GM21390 (cell line): Measurements from ENCODE around the gene FXYD3.
"Not testable (repeated sequence)": the region's sequence is repeated elsewhere in the genome, so short reads cannot be mapped to it uniquely, and the experiment has no call there.

Source experiments
- ATAC-seq: cut with Tn5 transposase; IDR thresholded peaks from one replicate; pipeline ENCODE4 v1.9.1; 2021; ENCODE audit not compliant: unreplicated experiment

The FXYD3 gene

DNA sequence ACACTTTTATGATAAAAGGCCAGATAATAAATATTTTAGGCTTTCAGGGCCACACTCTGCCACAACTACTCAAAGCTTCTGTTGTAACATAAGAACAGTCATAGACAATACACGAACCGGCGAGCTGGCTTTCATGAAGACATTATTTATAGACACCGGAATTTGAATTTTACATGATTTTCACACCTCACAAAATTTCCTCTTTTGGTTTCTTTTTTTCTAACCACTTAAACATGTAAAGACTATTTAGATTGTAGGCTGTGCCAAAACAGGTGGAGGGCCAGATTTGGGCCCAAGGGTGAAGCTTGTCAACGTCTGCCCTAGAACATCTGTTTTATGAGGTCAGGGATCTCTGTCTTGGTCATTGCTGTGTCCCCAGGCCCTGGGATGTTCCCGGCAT is 29.7 kb upstream of the FXYD3 start:
- no peak for ATAC-seq

DNA sequence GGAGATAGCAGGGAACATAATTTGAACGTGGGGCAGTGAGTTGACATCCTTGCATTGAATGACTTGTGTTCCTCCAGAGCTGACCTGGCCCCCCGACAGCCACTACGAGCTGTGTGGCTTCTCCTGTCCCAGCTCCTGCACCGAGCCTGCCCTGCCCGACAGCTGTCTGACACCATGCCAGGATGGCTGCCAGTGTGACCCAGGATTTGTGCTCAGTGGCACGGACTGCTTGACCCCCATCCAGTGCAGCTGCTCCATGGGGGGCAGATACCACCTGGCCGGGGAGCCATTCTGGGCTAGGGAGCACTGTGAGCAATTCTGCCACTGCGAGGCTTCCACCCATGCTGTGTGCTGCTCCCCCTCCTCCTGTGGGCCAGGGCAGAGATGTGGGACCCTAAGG is 29.2 kb upstream of the FXYD3 start:
- no peak for ATAC-seq

DNA sequence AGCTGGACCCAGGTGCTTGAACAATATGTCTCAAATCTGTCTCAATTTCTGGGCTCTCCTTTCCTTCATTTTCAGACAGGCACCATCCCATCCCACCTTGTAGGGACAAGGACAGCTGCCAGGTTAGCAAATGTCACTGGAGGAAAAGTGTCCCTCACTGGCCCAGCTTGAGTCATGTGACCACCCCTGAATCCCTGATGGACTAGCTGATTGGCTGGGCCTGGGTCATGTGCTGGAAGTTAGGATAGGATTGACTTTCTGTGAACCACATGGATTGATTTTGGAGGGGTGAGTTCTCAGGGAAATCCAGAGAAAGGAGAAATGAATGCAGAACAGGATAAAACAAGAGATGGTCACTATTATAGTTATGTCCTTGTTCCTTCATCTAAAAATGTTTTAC is 28.2 kb upstream of the FXYD3 start:
- no peak for ATAC-seq

DNA sequence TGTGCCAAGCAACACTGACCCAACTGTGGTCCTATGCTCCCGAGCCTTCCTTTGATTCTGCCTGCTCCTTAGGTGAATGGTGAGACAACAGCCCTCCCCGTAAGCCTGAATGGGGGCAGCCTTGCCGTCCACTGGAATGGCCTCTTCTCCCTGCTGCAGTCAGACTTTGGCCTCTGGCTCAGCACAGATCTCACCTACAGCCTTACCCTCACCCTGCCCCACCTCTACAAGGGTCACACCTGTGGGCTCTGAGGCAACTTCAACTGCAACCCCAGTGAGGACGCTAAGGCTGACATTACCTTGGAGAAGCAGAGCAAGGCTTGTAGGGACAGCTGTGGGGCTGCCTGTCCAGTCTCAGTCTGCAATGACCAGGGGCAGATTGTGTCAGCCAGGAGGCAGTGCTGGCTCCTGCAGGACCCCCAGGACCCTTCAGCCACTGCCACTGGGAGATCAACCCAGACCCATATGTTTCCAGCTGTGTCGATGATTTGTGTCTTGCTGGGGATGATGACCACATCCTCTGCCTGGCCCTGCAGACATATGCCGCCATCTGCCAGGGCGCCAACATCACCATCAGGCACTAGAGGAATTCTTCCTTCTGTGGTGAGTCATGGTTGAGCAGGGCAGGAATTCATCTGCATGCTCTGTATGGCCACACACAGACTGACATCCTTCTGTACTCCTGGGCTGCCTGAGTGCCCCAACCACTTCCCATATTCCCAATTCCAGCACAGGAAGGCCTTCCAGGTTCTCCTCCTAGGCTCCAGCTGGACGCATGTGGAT is 27.3 kb upstream of the FXYD3 start:
- ATAC-seq = no peak

DNA sequence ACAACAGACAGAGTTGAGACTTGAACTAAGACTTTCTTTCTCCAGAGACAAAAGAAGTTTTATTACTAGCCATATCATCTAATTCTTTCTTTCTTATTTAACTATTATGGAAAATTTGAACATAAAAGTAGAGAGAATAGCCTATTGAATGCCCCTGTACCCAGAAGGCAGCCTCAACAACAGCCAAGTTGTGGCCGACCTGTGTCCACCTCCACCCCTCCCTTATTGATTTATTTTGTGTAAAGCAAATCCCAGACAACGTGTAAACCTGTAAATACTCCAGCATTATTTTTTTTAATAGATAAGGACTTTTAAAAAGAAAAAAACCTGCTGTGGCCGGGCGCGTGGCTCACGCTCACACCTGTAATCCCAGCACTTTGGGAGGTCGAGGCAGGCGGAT is 26.1 kb upstream of the FXYD3 start:
- ATAC-seq = no peak

DNA sequence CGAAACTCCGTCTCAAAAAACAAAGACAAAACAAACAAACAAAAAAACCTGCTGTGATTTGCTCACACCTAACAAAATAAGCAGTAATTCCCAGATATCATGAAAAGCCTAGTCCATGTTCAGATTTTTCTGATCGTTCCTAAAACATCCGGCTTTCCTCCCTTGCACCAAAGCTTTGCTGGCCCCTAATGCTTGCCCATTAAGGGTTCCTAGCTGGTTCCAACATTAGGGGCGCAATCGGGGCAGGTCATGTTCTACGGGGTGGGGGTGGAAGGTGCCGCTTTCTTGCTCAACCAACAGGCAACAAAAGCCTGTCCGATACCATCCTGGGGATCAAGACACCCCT is 25.5 kb upstream of the FXYD3 start:
- ATAC-seq = no peak

DNA sequence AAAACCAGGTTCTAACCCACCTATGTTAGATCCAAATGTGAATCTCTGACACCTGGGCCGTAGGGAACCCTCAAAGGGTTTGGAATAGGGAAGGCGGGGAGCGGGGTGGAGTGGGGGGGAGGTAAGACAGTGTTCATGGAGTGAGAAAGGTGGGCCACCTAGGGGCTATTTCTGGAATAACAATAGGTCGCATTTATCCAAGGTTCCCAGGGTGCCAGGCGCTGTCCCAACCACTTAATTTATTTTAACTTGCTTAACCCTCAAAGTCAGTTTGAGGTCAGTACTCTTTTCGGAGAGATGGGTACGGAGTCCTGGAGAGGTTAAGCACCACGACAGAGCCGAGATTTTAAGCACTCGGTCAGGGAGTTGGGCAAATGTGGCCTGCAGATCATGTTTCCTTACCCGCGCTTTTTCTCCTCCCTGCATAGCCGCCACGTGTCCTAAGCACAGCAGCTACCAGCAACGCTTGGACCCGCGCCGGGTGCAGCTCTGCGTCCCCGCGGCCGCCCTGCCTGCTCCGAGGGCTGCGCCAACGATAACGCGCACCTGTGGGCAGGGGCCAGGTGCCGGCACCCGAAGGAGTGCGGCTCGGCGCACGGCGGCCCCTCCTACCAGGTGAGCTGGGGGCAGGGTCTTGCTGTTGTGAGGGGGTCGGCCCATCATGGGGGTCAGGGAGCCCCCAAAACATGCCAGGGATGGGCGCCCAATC is 25.0 kb upstream of the FXYD3 start:
- no peak for ATAC-seq

DNA sequence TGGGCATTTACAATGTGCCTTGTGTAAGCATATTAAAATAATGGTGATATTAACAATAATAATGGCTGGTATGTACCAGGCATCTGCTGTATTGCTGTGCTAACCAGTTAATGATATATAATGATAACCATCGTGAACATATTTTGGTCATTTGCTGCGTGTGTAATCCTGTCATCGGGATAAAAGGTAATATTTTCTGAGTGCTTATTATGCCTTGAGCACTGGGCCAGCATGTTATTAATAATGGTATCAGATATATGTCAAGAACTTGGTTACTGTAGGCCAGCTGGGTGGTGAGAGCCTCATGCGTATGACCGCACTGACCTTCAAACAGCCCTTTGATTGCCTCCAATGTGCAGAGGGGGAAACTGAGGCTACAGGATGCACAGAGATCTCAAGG is 22.2 kb upstream of the FXYD3 start:
- no peak for ATAC-seq

DNA sequence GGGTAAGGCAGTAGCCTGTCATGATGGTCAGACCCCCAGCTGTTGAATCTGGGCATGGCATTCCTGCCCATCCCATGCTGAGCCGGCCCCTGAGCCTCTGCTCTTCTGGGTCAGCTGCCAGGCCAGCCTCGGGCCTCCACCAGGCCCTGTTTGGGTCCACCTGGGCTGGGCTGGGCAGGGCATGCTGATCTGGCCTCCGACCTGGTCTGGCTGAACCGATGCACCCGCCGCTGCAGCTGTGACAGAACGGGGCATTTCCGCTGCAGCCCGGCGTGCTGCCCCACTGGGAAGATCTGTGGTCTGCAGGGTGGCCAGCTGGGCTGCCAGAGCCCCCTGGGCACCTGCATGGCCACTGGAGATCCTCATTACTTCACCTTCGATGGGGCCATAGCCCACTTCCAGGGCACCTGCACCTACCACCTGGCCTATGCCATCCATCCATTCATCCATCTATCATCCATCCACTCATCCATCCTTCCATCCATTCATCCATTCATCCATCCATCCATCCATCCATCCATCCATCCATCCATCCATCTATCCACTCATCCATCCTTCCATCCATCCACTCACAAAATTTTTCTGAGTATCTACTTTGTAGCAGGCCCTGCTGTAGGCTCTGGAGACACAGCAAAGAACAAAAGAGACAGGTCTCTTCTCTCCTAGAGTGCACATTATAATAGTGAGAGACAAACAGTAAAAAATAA is 21.5 kb upstream of the FXYD3 start:
- no peak for ATAC-seq

DNA sequence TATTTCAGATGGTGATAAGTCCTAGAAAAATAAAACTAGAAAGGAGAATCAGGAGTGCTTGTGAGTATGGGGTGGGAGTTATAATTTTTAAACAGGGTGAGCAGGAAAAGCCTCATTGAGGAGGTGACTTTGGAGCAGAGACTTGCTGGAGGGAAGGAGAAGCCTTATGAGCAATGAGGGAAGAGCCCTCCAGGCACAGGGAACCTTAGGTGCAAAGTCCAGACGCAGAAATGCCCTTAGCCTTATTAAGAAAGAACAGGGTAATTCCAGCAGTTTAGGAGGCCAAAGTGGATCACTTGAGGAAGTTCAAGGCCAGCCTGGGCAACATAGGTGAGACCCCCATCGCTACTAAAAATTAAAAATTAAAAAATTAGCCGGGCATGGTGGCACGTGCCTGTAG is 21.0 kb upstream of the FXYD3 start:
- no peak for ATAC-seq

DNA sequence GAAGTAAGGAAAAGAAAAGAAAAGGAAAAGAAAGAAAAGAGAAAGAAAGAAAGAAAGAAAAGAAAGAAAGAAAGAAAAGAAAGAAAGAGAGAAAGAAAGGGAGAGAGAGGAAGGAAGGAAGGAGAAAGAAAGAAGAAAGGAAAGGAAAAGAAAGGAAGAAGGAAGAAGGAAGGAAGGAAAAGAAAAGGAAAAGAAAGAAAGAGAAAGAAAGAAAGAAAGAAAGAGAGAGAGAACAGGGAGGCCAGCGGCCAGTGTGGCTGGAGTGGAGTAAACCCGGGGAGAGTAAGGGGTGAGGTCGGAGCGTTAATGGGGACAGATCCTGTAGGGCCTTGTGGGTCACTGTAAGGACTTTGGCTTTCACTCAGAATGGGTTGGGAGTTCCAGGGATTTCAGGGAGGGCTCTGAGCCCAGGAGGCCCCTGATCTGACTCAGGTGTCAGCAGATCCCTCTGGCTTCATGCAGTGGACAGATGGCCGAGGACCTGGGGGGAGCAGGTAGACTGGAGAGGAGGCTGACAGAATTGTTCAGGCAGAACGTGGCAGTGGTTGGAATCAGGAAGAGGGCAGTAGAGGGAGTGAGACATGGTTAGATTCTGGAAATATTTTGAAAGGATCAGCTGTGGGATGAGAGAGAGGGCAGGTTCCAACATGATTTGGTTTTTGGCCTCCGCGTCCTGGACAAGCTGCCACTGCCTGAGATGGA is 19.8 kb upstream of the FXYD3 start:
- no peak for ATAC-seq

DNA sequence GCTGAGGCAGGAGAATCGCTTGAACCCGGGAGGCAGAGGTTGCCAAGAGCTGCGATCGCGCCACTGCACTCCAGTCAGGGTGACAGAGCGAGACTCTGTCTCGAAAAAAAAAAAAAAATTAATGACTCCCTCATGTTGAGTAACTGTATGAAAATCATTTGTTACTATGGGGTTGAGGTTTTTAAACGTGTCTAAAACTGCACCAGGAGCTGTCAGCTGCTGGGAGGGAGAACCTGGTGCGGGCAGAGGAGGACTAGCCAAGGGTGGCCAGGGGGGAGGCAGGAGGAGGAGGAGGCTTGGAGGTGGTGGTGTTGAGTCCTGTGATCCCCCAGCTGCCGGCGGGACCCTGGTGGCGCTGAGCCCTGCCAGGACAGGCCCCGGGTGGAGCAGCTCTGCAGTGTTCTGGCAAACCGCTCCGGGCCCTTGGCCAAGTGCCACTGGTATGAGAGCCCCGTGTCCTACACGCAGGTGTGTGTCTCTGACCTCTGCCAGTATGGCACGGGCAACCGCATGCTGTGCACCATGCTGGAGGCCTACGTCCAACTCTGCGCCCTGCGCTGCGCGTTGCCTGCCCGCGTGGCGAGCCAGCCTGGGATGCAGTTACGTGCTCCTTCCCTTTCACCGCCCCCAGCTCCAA is 17.1 kb upstream of the FXYD3 start:
- ATAC-seq = no peak

DNA sequence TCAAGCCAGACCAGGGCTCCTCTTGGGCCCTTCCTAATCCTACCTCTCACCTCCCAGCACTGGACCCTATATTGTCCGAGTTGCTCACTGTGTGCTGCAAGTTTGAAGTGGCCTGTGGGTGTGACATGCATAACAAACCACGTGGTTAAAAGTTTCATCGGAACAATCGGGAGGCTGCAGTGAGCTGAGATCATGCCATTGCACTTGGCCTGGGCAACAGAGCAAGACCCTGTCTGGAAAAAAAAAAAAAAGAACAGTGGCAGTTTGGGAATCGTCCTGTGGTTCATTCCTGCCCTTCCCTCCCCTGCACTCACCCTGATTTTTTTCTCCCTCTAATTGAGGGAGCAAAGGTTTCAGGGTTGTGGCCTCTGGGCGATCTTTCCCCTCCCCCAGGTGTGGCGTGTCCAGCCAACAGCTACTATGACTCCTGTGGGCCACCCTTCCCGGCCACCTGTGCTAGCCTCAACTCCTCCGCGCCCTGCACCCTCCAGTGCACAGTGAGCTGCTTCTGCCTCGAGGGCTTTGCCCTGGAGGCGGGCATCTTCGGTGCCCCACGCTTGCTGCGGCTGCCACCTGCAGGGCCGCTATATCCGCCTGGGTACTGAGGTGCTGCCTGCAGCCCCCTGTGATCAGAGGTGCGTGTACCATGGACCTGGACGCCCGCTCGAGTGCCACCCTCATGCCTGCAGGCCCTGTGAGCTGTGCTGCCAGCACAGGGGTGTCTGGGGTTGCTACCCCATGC is 16.3 kb upstream of the FXYD3 start:
- ATAC-seq = no peak

DNA sequence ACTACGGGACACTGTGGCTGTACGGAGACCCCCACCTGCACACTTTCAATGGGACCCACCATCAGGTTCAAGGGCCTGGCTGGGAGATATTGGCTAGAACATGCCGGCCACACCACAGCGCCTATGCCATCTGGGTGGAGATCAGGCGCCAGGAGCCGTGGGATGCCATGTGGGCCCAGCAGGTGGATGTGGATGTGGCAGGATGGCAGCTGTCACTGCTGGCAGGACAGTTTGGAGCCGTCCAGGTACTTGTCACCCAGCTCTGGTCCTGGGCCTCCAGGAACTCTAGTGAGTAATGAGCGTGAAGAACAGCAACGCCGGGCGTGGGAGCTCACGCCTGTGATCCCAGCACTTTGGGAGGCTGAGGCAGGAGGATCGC is 15.7 kb upstream of the FXYD3 start:
- no peak for ATAC-seq

DNA sequence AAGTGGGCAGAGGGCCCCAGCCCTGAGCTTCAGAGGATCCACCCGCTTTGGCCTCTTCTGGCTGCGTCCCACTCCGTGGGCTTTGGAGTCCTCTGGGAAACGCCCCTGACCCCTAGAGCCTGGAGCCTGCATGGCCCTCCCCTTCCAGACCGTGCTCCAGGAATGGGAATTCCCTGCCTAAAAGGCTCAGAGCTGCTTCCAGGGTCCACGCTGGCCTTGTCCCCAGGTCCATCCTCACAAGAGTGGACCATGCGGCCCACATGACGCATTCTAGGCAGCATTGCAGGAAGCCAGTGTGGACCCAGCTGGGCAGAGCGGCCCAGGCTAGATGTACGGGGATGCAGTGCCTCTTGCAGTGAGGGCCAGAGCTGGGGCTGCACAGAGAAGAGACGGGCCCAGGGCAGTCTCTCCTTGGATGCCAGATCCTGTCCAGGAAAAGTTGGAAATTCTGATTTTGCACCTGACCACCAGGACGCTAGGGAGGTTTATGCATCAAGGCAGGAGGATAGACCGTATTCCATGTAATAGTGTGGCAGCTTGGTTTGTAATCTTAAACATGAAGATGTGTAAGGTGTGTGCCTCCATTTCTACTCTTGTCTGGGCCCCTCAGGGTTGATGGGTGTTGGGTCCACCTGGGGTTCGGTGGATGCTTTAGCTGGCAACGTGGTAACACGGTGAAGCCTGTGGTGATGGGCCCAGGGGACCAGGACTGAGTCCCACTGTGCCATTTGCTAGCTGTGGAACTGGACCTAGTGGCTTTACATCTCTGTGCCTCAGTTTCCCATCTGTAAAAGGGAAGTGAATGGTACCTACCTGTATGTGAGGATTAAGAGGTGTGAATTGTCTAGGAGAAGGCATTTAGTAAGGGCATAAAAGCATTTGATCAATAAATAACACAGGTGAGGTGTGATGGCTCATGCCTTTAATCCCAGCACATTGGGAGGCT is 14.8 kb upstream of the FXYD3 start:
- no peak for ATAC-seq

DNA sequence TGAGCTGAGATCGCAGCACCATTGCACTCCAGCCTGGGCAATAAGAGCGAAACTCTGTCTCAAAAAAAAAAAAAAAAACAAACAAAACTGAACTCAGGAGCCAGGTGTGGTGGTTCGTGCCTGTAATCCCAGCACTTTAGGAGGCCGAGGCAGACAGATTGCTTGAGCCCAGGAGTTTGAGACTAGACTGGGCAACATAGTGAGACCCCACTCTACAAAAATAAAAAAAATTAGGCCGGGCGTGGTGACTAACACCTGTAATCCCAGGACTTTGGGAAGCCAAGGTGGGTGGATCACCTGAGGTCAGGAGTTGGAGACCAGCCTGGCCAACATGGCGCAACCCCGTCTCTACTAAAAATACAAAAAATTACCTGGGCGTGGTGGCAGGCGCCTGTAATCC is 13.7 kb upstream of the FXYD3 start:
- ATAC-seq = not testable (repeated sequence)

DNA sequence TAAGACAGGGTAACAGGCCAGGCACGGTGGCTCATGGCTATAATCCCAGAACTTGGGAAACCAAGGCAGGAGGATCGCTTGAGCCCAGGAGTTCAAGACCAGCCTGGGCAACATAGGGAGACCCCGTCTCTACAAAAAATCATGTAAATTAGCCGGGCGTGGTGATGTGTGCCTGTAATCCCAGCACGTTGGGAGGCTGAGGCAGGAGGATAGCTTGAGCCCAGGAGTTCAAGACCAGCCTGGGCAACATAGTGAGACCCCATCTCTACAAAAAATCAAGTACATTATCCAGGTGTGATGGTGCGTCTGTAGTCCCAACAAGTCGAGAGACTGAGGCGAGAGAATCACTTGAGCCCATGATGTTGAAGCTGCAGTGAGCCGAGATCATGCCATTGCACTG is 12.0 kb upstream of the FXYD3 start:
- not testable (repeated sequence) for ATAC-seq

DNA sequence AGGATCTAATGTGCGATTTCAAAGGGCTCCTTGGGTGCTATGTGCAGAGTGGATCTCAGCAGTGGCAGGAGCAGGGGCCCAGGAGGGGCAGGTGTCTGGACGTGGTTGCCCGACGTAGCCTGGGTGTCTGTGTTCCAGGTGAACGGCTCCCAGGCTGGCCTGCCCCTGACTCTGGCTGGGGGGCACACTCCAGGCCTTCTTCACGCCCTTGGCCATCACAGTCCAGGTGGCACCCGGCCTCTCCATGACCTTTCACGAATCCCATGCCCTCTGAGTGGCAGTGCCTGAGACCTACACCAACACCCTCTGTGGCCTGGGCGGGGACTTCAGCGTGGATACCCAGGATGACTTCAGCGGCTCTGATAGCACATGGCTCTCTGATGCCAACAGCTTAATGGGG is 11.3 kb upstream of the FXYD3 start:
- no peak for ATAC-seq

DNA sequence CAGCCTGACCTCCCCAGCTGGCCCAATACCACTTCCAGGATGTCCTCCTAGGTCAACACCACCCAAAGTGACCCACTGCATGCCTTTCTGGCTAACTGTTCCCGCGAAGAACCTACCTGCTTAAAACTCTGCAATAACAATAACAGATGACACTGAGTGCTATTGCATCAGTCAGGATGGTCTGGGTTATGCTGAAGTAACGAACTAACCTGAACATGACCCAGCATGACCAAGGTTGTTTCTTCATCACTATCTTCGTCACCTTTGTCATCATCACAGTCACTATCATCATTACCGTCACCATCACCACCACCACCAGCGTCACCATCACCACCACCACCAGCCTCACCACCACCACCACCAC is 10.6 kb upstream of the FXYD3 start:
- ATAC-seq = no peak
